Trophoblast cell (in vitro differentiated cells and primary cell): ENCODE results near the gene UGT1A6.

Source experiments
- DNase-seq, 2 donors: peaks; one replicate each; pipeline ENCODE4 v3.0.0-alpha.2; 2016
- H2AFZ ChIP-seq: 2 replicates; pipeline ENCODE4 v1.6.1; 2013; ENCODE audit warnings: low read length, moderate library complexity, mild to moderate bottlenecking; ENCODE audit not compliant: insufficient read depth, poor library complexity
- H2AK5ac ChIP-seq: 2 replicates; pipeline ENCODE4 v1.6.1; 2013; ENCODE audit warnings: mild to moderate bottlenecking, low read length
- H2BK120ac ChIP-seq: 2 replicates; pipeline ENCODE4 v1.6.1; 2013; ENCODE audit warnings: low read length, mild to moderate bottlenecking, moderate library complexity; ENCODE audit not compliant: insufficient read depth, poor library complexity
- H2BK12ac ChIP-seq: 2 replicates; pipeline ENCODE4 v1.6.1; 2013; ENCODE audit warnings: mild to moderate bottlenecking, low read length, moderate library complexity
- H2BK5ac ChIP-seq: 2 replicates; pipeline ENCODE4 v1.6.1; 2013; ENCODE audit warnings: low read length, low read depth, moderate library complexity, mild to moderate bottlenecking; ENCODE audit not compliant: poor library complexity
- H3K14ac ChIP-seq: 2 replicates; pipeline ENCODE4 v1.6.1; 2013; ENCODE audit warnings: mild to moderate bottlenecking, low read length
- H3K18ac ChIP-seq: 2 replicates; pipeline ENCODE4 v1.6.1; 2013; ENCODE audit warnings: mild to moderate bottlenecking, low read length
- H3K23ac ChIP-seq: 2 replicates; pipeline ENCODE4 v1.6.1; 2013; ENCODE audit warnings: low read length
- H3K27ac ChIP-seq: 2 replicates; pipeline ENCODE4 v1.5.1; 2013; ENCODE audit warnings: low read depth, mild to moderate bottlenecking, inconsistent platforms, low read length, moderate library complexity
- H3K27me3 ChIP-seq: 2 replicates; pipeline ENCODE4 v1.6.1; 2013; ENCODE audit warnings: inconsistent platforms, mild to moderate bottlenecking, low read length, moderate library complexity; ENCODE audit not compliant: insufficient read depth
- H3K36me3 ChIP-seq, 2 experiments: 1 replicate in 1 of 2; 2 replicates in 1 of 2; pipeline ENCODE4 v1.6.1; 2013; ENCODE audit warnings: low read length in 2 of 2, mild to moderate bottlenecking in 2 of 2, moderate library complexity in 1 of 2; ENCODE audit not compliant: insufficient read depth in 2 of 2, control insufficient read depth in 1 of 2
- H3K4ac ChIP-seq: 2 replicates; pipeline ENCODE4 v1.6.1; 2013; ENCODE audit warnings: low read depth, mild to moderate bottlenecking, low read length, moderate library complexity
- H3K4me1 ChIP-seq, 2 experiments: 1 replicate in 1 of 2; 2 replicates in 1 of 2; pipeline ENCODE4 v1.6.1; 2013; ENCODE audit warnings: low read length in 2 of 2, mild to moderate bottlenecking in 2 of 2, moderate library complexity in 1 of 2; ENCODE audit not compliant: insufficient read depth in 2 of 2, control insufficient read depth in 1 of 2
- H3K4me2 ChIP-seq: 2 replicates; pipeline ENCODE4 v1.6.1; 2013; ENCODE audit warnings: inconsistent platforms, mild to moderate bottlenecking, low read length, moderate library complexity
- H3K4me3 ChIP-seq: 2 replicates; pipeline ENCODE4 v1.5.1; 2013; ENCODE audit warnings: mild to moderate bottlenecking, low read depth, low read length, inconsistent platforms
- H3K79me1 ChIP-seq: one replicate; pipeline ENCODE4 v1.6.1; 2013; ENCODE audit warnings: low read length
- H3K79me2 ChIP-seq: 2 replicates; pipeline ENCODE4 v1.6.1; 2013; ENCODE audit warnings: low read length, mild to moderate bottlenecking; ENCODE audit not compliant: control insufficient read depth, insufficient read depth, poor library complexity
- H3K9ac ChIP-seq: 2 replicates; pipeline ENCODE4 v1.6.1; 2013; ENCODE audit warnings: mild to moderate bottlenecking, low read length
- H3K9me3 ChIP-seq: 2 replicates; pipeline ENCODE4 v1.6.1; 2013; ENCODE audit warnings: low read depth, mild to moderate bottlenecking, control low read depth, inconsistent platforms, low read length; ENCODE audit not compliant: insufficient read depth
- H4K12ac ChIP-seq: 2 replicates; pipeline ENCODE4 v1.6.1; 2013; ENCODE audit warnings: low read depth, mild to moderate bottlenecking, low read length, moderate library complexity
- H4K8ac ChIP-seq: 2 replicates; pipeline ENCODE4 v1.6.1; 2013; ENCODE audit warnings: low read depth, mild to moderate bottlenecking, low read length, moderate library complexity
- H4K91ac ChIP-seq: one replicate; pipeline ENCODE4 v1.6.1; 2013; ENCODE audit warnings: low read depth, mild to moderate bottlenecking, low read length, moderate library complexity
- WGBS: extraction: QIAGEN DNeasy Blood & Tissue Kit; methylation state at CpG from one replicate; pipeline ENCODE4 v1.1.7; 2013; ENCODE audit warnings: missing lambda C conversion rate; ENCODE audit not compliant: insufficient read length, insufficient coverage; ENCODE audit errors: extremely low coverage; 5-methylcytosine and 5-hydroxymethylcytosine counted together

The UGT1A6 gene

DNA sequence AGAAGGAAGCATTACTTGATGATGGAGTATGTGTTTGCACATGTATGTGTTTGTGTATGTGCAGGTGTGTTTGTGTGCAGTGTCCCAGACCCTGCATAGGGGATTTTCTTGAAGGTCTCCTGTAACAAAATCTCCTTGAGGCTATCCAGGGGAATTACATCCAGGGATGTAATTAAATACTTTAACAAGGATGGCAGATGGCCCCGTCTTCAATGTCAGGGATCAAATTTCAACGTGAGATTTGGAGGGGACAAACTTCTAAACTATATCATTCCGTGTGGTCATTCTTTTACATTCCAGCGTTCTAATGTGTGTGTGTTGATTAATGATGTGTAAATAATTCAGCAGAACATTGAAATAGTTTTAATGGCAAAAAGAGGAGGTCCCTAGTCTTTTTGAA, 17.7 kb upstream of the UGT1A6 start:
- no peaks in the 10 kb centered on the region for H3K27me3 ChIP-seq
- no peak overlapping the region for H3K9ac ChIP-seq
- H2BK12ac ChIP-seq, result no peak overlapping the region
- no peak overlapping the region for H3K14ac ChIP-seq
- no peaks in the 10 kb centered on the region for H3K79me2 ChIP-seq
- no peak overlapping the region for H3K18ac ChIP-seq
- H2AK5ac ChIP-seq, result no peak overlapping the region
- WGBS, result no CpG with 5 or more reads among the region's 4 CpGs
- H3K4me2 ChIP-seq, result no peak overlapping the region
- H3K23ac ChIP-seq, result no peak overlapping the region
- H3K9me3 ChIP-seq, result no peaks in the 10 kb centered on the region
- DNase-seq, result no peak
- no peak overlapping the region for H4K12ac ChIP-seq
- no peak overlapping the region for H2BK5ac ChIP-seq
- H3K79me1 ChIP-seq, result no peaks in the 10 kb centered on the region
- H3K4me3 ChIP-seq, result no peak overlapping the region
- H3K36me3 ChIP-seq, result no peaks in the 10 kb centered on the region
- H3K27ac ChIP-seq, result no peak overlapping the region
- no peak overlapping the region for H3K4ac ChIP-seq
- no peaks in the 10 kb centered on the region for H3K4me1 ChIP-seq
- no peak overlapping the region for H4K8ac ChIP-seq
- H2BK120ac ChIP-seq, result no peak overlapping the region
- no peak overlapping the region for H2AFZ ChIP-seq
- H4K91ac ChIP-seq, result no peak overlapping the region

DNA sequence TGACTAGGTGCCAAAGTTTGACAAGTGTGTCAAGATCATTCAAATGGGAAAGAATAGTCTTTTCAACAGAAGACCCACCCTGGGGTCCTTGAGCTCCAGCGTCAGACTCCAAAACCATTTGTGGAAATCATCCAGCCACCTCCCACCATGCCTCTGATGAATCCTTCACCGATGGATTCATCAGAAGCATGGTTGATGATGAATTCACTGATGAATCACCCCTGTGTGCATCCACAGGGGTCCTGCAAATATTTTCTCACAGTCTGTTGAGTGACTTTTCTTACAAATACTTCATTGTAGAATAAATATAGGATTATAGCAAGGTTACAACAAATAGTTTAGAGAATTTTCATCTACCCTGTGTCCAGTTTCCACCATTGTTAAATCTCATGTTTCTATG, 16.6 kb upstream of the UGT1A6 start:
- no peak overlapping the region for H2BK5ac ChIP-seq
- no CpG with 5 or more reads among the region's 2 CpGs for WGBS
- H2BK120ac ChIP-seq, result no peak overlapping the region
- no peak overlapping the region for H2AFZ ChIP-seq
- H3K4me3 ChIP-seq, result no peak overlapping the region
- H3K9me3 ChIP-seq, result no peaks in the 10 kb centered on the region
- no peak overlapping the region for H3K14ac ChIP-seq
- no peaks in the 10 kb centered on the region for H3K36me3 ChIP-seq
- no peaks in the 10 kb centered on the region for H3K79me1 ChIP-seq
- no peak overlapping the region for H4K91ac ChIP-seq
- no peaks in the 10 kb centered on the region for H3K79me2 ChIP-seq
- no peak overlapping the region for H3K18ac ChIP-seq
- no peak overlapping the region for H4K12ac ChIP-seq
- H3K9ac ChIP-seq, result no peak overlapping the region
- H2BK12ac ChIP-seq, result no peak overlapping the region
- H2AK5ac ChIP-seq, result no peak overlapping the region
- no peak overlapping the region for H3K27ac ChIP-seq
- H3K27me3 ChIP-seq, result no peaks in the 10 kb centered on the region
- H4K8ac ChIP-seq, result no peak overlapping the region
- H3K23ac ChIP-seq, result no peak overlapping the region
- no peak overlapping the region for H3K4me2 ChIP-seq
- no peak for DNase-seq
- no peaks in the 10 kb centered on the region for H3K4me1 ChIP-seq
- no peak overlapping the region for H3K4ac ChIP-seq

DNA sequence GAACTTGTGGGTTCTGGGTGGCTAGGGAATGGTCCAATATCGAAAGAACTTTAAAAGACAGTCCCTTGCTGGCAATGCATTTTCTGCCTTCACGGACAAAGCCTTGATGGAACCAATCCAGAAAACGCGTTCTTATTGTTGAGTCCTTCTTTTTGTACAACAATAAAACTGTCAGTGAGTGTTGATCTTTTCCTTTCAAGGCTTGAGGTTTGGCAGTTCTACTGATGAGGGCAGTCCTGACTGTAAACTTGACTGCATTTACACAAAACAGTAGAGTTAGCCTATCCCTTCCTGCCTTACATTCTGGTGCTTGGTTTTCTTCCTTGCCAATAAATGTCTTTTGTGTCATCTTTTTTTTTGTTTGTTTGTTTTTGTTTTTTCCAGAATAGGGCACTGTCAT, 13.5 kb upstream of the UGT1A6 start:
- Histone ChIP-seq H3K9ac (no peak overlapping the region), H4K12ac (no peak overlapping the region), H4K8ac (no peak overlapping the region), H3K4ac (no peak overlapping the region), H3K14ac (no peak overlapping the region), H2BK12ac (no peak overlapping the region), H2BK5ac (no peak overlapping the region), H3K4me1 (no peaks in the 10 kb centered on the region), H4K91ac (no peak overlapping the region), H3K79me1 (no peaks in the 10 kb centered on the region), H3K9me3 (peaks cover 2% of the 10 kb centered on the region), H2AK5ac (no peak overlapping the region), H3K23ac (no peak overlapping the region), H3K4me2 (no peak overlapping the region), H3K27ac (no peak overlapping the region), H2AFZ (no peak overlapping the region), H3K36me3 (no peaks in the 10 kb centered on the region), H3K27me3 (no peaks in the 10 kb centered on the region), H3K79me2 (no peaks in the 10 kb centered on the region), H3K18ac (no peak overlapping the region), H3K4me3 (no peak overlapping the region), H2BK120ac (no peak overlapping the region)
- WGBS, result no CpG with 5 or more reads among the region's 4 CpGs
- DNase-seq, result no peak

DNA sequence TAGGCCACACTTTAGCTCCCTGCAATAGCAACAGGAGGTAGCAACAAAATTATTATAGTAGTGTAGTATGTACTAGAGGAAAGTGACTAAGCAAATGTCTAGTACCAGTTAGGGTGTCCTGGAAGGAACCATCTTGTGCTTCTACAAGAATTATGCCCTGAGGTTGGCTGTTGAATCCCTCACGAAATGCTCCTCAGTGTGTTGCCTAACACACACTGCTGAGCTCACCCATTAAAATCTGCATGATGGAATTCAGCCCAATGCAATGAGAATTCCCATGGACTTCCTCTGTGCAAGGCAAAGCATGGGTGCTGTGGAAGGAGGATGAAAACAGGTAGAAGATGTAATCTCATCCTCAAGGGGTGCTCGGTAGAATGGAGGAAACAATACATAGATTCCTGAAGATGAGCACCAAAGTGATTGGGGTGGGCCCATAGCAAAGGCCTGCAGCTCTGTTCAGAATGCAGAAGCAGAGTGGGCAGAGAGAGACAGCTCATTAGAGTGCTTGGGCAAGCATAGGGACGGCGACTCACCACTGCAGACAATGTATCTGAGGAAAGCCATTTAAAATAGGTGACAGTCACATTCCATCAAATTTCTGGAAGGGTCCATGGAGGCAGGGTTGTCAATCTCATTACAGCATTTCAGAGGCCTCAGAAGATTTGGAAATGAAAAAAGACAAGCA, 12.2 kb upstream of the UGT1A6 start:
- H2BK5ac ChIP-seq, result no peak overlapping the region
- no peaks in the 10 kb centered on the region for H3K79me2 ChIP-seq
- no peak overlapping the region for H4K12ac ChIP-seq
- H3K4me1 ChIP-seq, result no peaks in the 10 kb centered on the region
- no peak overlapping the region for H3K18ac ChIP-seq
- no peaks in the 10 kb centered on the region for H3K27me3 ChIP-seq
- H2BK120ac ChIP-seq, result no peak overlapping the region
- H3K9ac ChIP-seq, result peak overlapping the region; percentile 46
- H3K27ac ChIP-seq, result no peak overlapping the region
- no peak overlapping the region for H2AFZ ChIP-seq
- no peak overlapping the region for H3K4me2 ChIP-seq
- H3K9me3 ChIP-seq, result peaks cover 2% of the 10 kb centered on the region
- no peaks in the 10 kb centered on the region for H3K36me3 ChIP-seq
- H2BK12ac ChIP-seq, result no peak overlapping the region
- H4K91ac ChIP-seq, result no peak overlapping the region
- H3K4ac ChIP-seq, result no peak overlapping the region
- no peaks in the 10 kb centered on the region for H3K79me1 ChIP-seq
- H3K14ac ChIP-seq, result no peak overlapping the region
- no peak overlapping the region for H3K4me3 ChIP-seq
- H4K8ac ChIP-seq, result no peak overlapping the region
- no peak overlapping the region for H2AK5ac ChIP-seq
- WGBS, result no CpG with 5 or more reads among the region's 4 CpGs
- DNase-seq, result no peak
- no peak overlapping the region for H3K23ac ChIP-seq
